Vagina (tissue), 2 donors: Measurements from ENCODE around the gene FGF1.

ENCODE experiments used
- CTCF ChIP-seq, 3 experiments: fragments of 450-650 bp in 2 of 3; fragments of 200-600 bp in 1 of 3; sonication (generic) in 1 of 3; IDR thresholded peaks; one replicate each; pipeline ENCODE4 v1.5.1; 2017 to 2019; ENCODE audit warnings: antibody characterized with exemption in 3 of 3, mild to moderate bottlenecking in 2 of 3, moderate library complexity in 2 of 3
- POLR2A ChIP-seq, 2 donors: fragments of 450-650 bp; IDR thresholded peaks; one replicate each; pipeline ENCODE4 v1.6.1; 2017; ENCODE audit warnings: antibody characterized with exemption in 2 of 2, mild to moderate bottlenecking in 2 of 2, moderate library complexity in 2 of 2

GRCh38 chr5:142627383-142628217 is 58.3 kb downstream of the FGF1 start:
- TF ChIP-seq CTCF (IDR thresholded peaks at IDR 0.05) (no peak), POLR2A (IDR thresholded peaks at IDR 0.05) (no peak)
